HG02973 (cell line): ENCODE measurements around the gene GRWD1.

Experiments used
- ATAC-seq: cut with Tn5 transposase; IDR thresholded peaks from one replicate; pipeline ENCODE4 v1.9.1; 2021; ENCODE audit warnings: moderate library complexity; ENCODE audit not compliant: unreplicated experiment

Gene GRWD1

GRCh38 chr19:48455908-48456562 is 10.3 kb downstream of the GRWD1 start:
- no peak for ATAC-seq

GRCh38 chr19:48456864-48457263 is 11.1 kb downstream of the GRWD1 start:
- no peak for ATAC-seq

GRCh38 chr19:48458016-48458415 is 12.2 kb downstream of the GRWD1 start:
- ATAC-seq, result no peak

GRCh38 chr19:48461651-48461981 is 15.8 kb downstream of the GRWD1 start:
- ATAC-seq, result no peak

- ATAC-seq, result no peak
These were observed 16.3 kb downstream of the GRWD1 start for GRCh38 chr19:48461982-48462655.

- ATAC-seq, result no peak
These were observed 19.4 kb downstream of the GRWD1 start for GRCh38 chr19:48465215-48465614.

GRCh38 chr19:48466561-48467325 is 21.0 kb downstream of the GRWD1 start:
- ATAC-seq, result no peak

- peak; percentile 87 for ATAC-seq
These were observed 23.0 kb downstream of the GRWD1 start for GRCh38 chr19:48468772-48469288.

- ATAC-seq, result peak; percentile 26
These were observed 23.6 kb downstream of the GRWD1 start, which contains the start of gene CYTH2 for GRCh38 chr19:48469289-48469881. Gene CYTH2 (plus strand): TSS chr19:48469369. CDS start chr19:48469508, 139 bp downstream.

- ATAC-seq, result no peak
These were observed 24.3 kb downstream of the GRWD1 start for GRCh38 chr19:48469934-48470680.

GRCh38 chr19:48470856-48471255 is 25.1 kb downstream of the GRWD1 start:
- ATAC-seq, result no peak

- no peak for ATAC-seq
These were observed 26.1 kb downstream of the GRWD1 start for GRCh38 chr19:48471836-48472235.

- no peak for ATAC-seq
These were observed 27.6 kb downstream of the GRWD1 start for GRCh38 chr19:48473161-48473966.

GRCh38 chr19:48474084-48474592 is 28.4 kb downstream of the GRWD1 start:
- no peak for ATAC-seq

GRCh38 chr19:48475369-48476068 is 29.7 kb downstream of the GRWD1 start:
- ATAC-seq, result no peak

- ATAC-seq, result no peak
These were observed 30.4 kb downstream of the GRWD1 start for GRCh38 chr19:48476176-48476575.

GRCh38 chr19:48477067-48477685 is 31.4 kb downstream of the GRWD1 start:
- ATAC-seq, result no peak

GRCh38 chr19:48477698-48478338 is 32.0 kb downstream of the GRWD1 start:
- no peak for ATAC-seq
